ENCODE data around the gene CABLES2. TPM values are rescaled to one million over a fixed set of nuclear protein-coding genes. Genes with fewer than 3 reads are reported as not detected.

Gene CABLES2
- total RNA-seq, 2 experiments from 2014 or later, result 19.1 to 22.5 TPM

GRCh38 chr20:62370115-62370806 is 36.8 kb downstream of the CABLES2 start:
- Mint-ChIP-seq H3K27me3 (peaks cover 20% of the 10 kb centered on the region), H3K9me3 (peaks cover 5% of the 10 kb centered on the region), H3K4me3 (no peak overlapping the region), H3K36me3 (ENCODE audit: low read depth) (no peaks in the 10 kb centered on the region), H3K27ac (no peak overlapping the region), H3K4me1 (no peaks in the 10 kb centered on the region)
- DNase-seq, result no peak
- ChIA-PET CTCF (interaction anchor here (1.1 kb wide), 1 partner anchor 69 kb away, joined by 3 read pairs; no protein-coding TSS in a partner anchor), POLR2A (no interaction called here)

DNA sequence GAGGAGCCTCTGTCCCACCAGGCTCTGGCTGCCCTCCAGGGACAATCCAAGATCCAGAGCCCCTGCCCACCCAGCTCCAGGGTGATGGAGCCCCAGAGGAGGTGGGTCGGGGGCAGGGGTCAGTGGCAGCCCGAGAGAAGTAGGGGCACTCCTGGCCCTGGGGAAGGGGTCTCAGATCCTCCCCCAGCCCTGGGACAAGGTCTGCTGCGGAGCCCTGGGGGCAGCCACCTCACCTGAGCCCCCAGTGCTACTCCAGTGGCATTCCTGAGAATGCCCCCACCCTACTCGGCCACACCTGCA is 37.3 kb downstream of the CABLES2 start:
- Mint-ChIP-seq H3K36me3 (ENCODE audit: low read depth) (no peaks in the 10 kb centered on the region), H3K9me3 (peaks cover 5% of the 10 kb centered on the region), H3K27ac (no peak overlapping the region), H3K4me1 (no peaks in the 10 kb centered on the region), H3K4me3 (no peak overlapping the region), H3K27me3 (peaks cover 25% of the 10 kb centered on the region)
- CTCF ChIA-PET, result interaction anchor here (1.1 to 1.7 kb wide), 3 partner anchors 46 to 68 kb away, joined by 3 to 5 read pairs (median 3); no protein-coding TSS in a partner anchor
- POLR2A ChIA-PET, result no interaction called here
- no peak for DNase-seq

- H3K9me3 Mint-ChIP-seq, result peaks cover 5% of the 10 kb centered on the region
- CTCF ChIA-PET, result interaction anchor here (0.7 to 1.8 kb wide), 6 partner anchors 13 to 68 kb away, joined by 3 to 5 read pairs (median 4); no protein-coding TSS in a partner anchor
- POLR2A ChIA-PET, result no interaction called here
- no peak overlapping the region for H3K27ac Mint-ChIP-seq
- no peaks in the 10 kb centered on the region for H3K4me1 Mint-ChIP-seq
- DNase-seq, result no peak
- no peak overlapping the region for H3K4me3 Mint-ChIP-seq
- peaks cover 27% of the 10 kb centered on the region for H3K27me3 Mint-ChIP-seq
- no peaks in the 10 kb centered on the region for H3K36me3 Mint-ChIP-seq (ENCODE audit: low read depth)
Observed at GRCh38 chr20:62368976-62369814, 37.9 kb downstream of the CABLES2 start.

GRCh38 chr20:62368392-62368975 is 38.6 kb downstream of the CABLES2 start:
- no peak for DNase-seq
- peaks cover 27% of the 10 kb centered on the region for H3K27me3 Mint-ChIP-seq
- peaks cover 5% of the 10 kb centered on the region for H3K9me3 Mint-ChIP-seq
- CTCF ChIA-PET, result interaction anchor here (0.7 to 1.8 kb wide), 6 partner anchors 14 to 67 kb away, joined by 3 to 5 read pairs (median 4); no protein-coding TSS in a partner anchor
- H3K4me3 Mint-ChIP-seq, result no peak overlapping the region
- H3K27ac Mint-ChIP-seq, result no peak overlapping the region
- no peaks in the 10 kb centered on the region for H3K4me1 Mint-ChIP-seq
- no peaks in the 10 kb centered on the region for H3K36me3 Mint-ChIP-seq (ENCODE audit: low read depth)
- POLR2A ChIA-PET, result no interaction called here

- no peak for DNase-seq
- peaks cover 27% of the 10 kb centered on the region for H3K27me3 Mint-ChIP-seq
- H3K4me3 Mint-ChIP-seq, result peak overlapping the region; percentile 27
- H3K27ac Mint-ChIP-seq, result no peak overlapping the region
- H3K4me1 Mint-ChIP-seq, result no peaks in the 10 kb centered on the region
- H3K36me3 Mint-ChIP-seq (ENCODE audit: low read depth), result no peaks in the 10 kb centered on the region
- peaks cover under 1% of the 10 kb centered on the region for H3K9me3 Mint-ChIP-seq
- ChIA-PET CTCF (interaction anchor here (0.9 to 1.8 kb wide), 4 partner anchors 15 to 67 kb away, joined by 3 to 5 read pairs (median 4); no protein-coding TSS in a partner anchor), POLR2A (no interaction called here)
Observed at GRCh38 chr20:62367633-62368391, 39.3 kb downstream of the CABLES2 start.

GRCh38 chr20:62367136-62367632 is 39.9 kb downstream of the CABLES2 start, which contains the start of gene LAMA5:
LAMA5 (minus strand) TSS chr20:62367312; CDS start chr20:62367245, 67 bp downstream.
- H3K4me1 Mint-ChIP-seq, result no peaks in the 10 kb centered on the region
- CTCF ChIA-PET, result interaction anchor here (0.9 kb wide), 1 partner anchor 48 kb away, joined by 3 read pairs; no protein-coding TSS in a partner anchor
- H3K9me3 Mint-ChIP-seq, result no peaks in the 10 kb centered on the region
- DNase-seq, result no peak
- POLR2A ChIA-PET, result no interaction called here
- peak within 1 kb of the TSS; percentile 27 for H3K4me3 Mint-ChIP-seq
- H3K27ac Mint-ChIP-seq, result no peak within 1 kb of the TSS
- peaks cover 27% of the 10 kb centered on the region for H3K27me3 Mint-ChIP-seq
- no peaks in the 10 kb centered on the region for H3K36me3 Mint-ChIP-seq (ENCODE audit: low read depth)

DNA sequence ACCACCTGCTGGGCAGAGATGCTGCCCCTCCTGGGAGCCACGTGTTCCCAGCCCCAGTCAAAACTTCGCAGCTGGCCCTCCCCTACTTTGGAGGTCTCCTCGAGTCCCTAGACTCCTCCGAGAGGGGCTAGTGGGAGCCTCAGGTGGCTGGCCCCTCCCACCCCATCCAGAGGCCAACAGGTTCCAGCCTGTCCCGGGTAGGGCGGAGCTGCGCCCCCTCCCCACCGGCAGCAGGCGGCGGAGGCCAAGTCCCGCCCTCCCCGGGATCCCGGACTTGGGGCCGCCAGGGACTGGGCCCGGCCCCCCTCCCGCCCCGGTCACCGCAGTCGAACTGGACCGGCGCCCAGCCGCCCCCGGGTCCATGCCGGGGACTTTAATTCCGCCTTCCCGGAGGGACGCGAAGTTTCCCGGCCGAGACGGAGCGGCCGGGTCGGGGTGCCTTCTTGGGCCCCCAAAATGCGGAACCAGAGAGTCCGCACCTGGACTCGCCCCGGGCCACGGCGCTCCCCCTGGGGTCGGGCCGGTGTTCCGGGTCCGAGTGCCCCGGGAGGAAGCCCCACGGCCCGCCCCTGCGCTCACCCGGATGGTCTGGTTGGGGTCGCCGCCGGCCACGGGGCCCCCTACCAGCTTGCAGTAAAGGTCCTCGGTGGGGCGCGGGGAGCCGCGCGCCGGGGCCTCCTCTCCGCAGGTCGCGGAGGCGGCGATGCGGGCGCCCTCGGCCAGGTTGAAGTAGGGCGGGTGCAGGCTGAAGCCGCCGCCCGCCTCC is 40.5 kb downstream of the CABLES2 start:
- POLR2A ChIA-PET, result no interaction called here
- Mint-ChIP-seq H3K9me3 (no peaks in the 10 kb centered on the region), H3K27me3 (peaks cover 27% of the 10 kb centered on the region), H3K27ac (no peak overlapping the region), H3K4me3 (no peak overlapping the region), H3K36me3 (ENCODE audit: low read depth) (no peaks in the 10 kb centered on the region), H3K4me1 (no peaks in the 10 kb centered on the region)
- CTCF ChIA-PET, result no interaction called here
- DNase-seq, result no peak

- Mint-ChIP-seq H3K27me3 (peaks cover 27% of the 10 kb centered on the region), H3K9me3 (no peaks in the 10 kb centered on the region), H3K4me3 (no peak overlapping the region), H3K27ac (no peak overlapping the region), H3K4me1 (no peaks in the 10 kb centered on the region), H3K36me3 (ENCODE audit: low read depth) (no peaks in the 10 kb centered on the region)
- ChIA-PET POLR2A (no interaction called here), CTCF (interaction anchor here (2.0 kb wide), 1 partner anchor 17 kb away, joined by 6 read pairs; no protein-coding TSS in a partner anchor)
- no peak for DNase-seq
Observed at GRCh38 chr20:62365814-62366369, 41.2 kb downstream of the CABLES2 start.

DNA sequence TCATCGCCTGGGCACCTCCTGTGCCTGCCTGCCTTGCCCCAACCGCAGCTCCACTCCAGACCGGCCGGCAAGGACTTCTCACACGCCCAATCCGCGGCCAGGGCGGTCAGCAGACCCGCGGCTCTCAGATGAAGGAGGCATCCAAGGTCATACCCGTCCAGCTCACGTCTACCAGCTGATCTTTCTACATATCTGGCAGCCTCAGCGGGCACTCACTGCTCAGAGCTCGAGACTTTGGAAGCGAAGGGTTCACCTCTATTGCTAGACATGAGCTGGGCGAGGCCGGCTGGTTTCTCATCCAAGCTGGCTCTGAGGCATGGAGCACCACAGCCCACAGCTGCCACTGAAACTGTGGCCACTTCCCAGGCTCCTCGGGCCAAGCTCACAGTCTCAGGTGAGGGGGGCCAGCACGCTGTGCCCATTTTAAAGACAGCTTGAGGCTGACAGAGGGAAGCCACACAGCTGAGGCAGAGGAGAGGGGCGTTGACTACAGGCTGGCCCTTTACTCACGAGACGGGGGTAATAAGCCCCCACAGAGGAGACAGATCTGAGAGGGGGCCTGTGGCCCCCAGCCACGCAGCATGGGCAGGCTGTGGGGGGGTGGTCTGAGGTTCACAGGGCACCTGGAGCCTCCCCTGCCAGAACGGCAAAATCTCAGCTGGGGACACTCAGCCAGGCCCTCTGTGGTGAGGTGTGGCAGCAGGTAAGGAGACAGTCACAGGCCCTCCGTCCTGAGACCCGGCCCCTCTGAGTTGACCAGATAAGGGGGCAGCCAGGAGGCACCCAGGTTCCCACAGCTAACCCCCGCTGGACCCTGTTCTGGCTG is 42.0 kb downstream of the CABLES2 start:
- no peaks in the 10 kb centered on the region for H3K9me3 Mint-ChIP-seq
- ChIA-PET CTCF (interaction anchor here (1.1 to 2.0 kb wide), 2 partner anchors 17 to 64 kb away, joined by 3 to 6 read pairs; no protein-coding TSS in a partner anchor), POLR2A (no interaction called here)
- H3K27ac Mint-ChIP-seq, result no peak overlapping the region
- peaks cover 27% of the 10 kb centered on the region for H3K27me3 Mint-ChIP-seq
- no peak for DNase-seq
- H3K36me3 Mint-ChIP-seq (ENCODE audit: low read depth), result no peaks in the 10 kb centered on the region
- no peak overlapping the region for H3K4me3 Mint-ChIP-seq
- H3K4me1 Mint-ChIP-seq, result no peaks in the 10 kb centered on the region

- H3K27me3 Mint-ChIP-seq, result peaks cover 23% of the 10 kb centered on the region
- H3K27ac Mint-ChIP-seq, result no peak overlapping the region
- ChIA-PET CTCF (interaction anchor here (0.6 to 2.0 kb wide), 3 partner anchors 18 to 63 kb away, joined by 3 to 6 read pairs (median 5); no protein-coding TSS in a partner anchor), POLR2A (no interaction called here)
- no peaks in the 10 kb centered on the region for H3K36me3 Mint-ChIP-seq (ENCODE audit: low read depth)
- no peak for DNase-seq
- H3K4me3 Mint-ChIP-seq, result no peak overlapping the region
- H3K9me3 Mint-ChIP-seq, result no peaks in the 10 kb centered on the region
- no peaks in the 10 kb centered on the region for H3K4me1 Mint-ChIP-seq
Observed at GRCh38 chr20:62363920-62364851, 42.9 kb downstream of the CABLES2 start.

Measured in activated CD4-positive, alpha-beta T cell treated with anti-CD3 and anti-CD28 coated beads, Interleukin-2, amount 10 ng/mL, durations not matched to agents 7 days and 5 days (primary cell).